ENCODE data around the gene S1PR4.

- no peak for TF ChIP-seq KAT8 (IDR thresholded peaks at IDR 0.05; ENCODE audit: low read depth)
- TF ChIP-seq KDM1A (IDR thresholded peaks at IDR 0.05): peak; percentile 80 to 94
Observed at GRCh38 chr19:3210347-3211017, 31.9 kb downstream of the S1PR4 start.

All from K562 (cell line).